Keratinocyte (primary cell): ENCODE results near the gene CRISPLD2. TPM values are rescaled to one million over a fixed set of nuclear protein-coding genes. Genes with fewer than 3 reads are reported as not detected.

Experiments used
- DNase-seq: peaks from one replicate; pipeline ENCODE4 v3.0.0-alpha.2; 2011; ENCODE audit warnings: low read depth, missing footprints, low spot score
- FAIRE-seq: peaks from 2 replicates; lab custom pipeline; 2011; peaks lifted over from hg19 to GRCh38; lab: Jason Lieb, UNC
- H2AFZ ChIP-seq: 2 replicates; pipeline ENCODE4 v1.6.0; 2012; ENCODE audit warnings: low read length, control low read depth, inconsistent platforms; ENCODE audit not compliant: control insufficient read depth
- H3K27ac ChIP-seq: 2 replicates; pipeline ENCODE4 v1.5.1; 2011; ENCODE audit warnings: low read length; ENCODE audit not compliant: control insufficient read depth, insufficient read depth
- H3K27me3 ChIP-seq: 3 replicates; pipeline ENCODE4 v1.6.0; 2011; ENCODE audit warnings: low read length; ENCODE audit not compliant: control insufficient read depth, insufficient read depth; ENCODE audit errors: extremely low read depth
- H3K36me3 ChIP-seq, 2 experiments: 2 replicates in 1 of 2; 3 replicates in 1 of 2; pipeline ENCODE4 v1.5.1; 2011; ENCODE audit warnings: low read length in 2 of 2, mild to moderate bottlenecking in 1 of 2; ENCODE audit not compliant: control insufficient read depth in 2 of 2, insufficient read depth in 2 of 2; ENCODE audit errors: extremely low read depth in 1 of 2
- H3K4me1 ChIP-seq: 3 replicates; pipeline ENCODE4 v1.5.1; 2011; ENCODE audit warnings: low read length; ENCODE audit not compliant: control insufficient read depth, insufficient read depth; ENCODE audit errors: extremely low read depth
- H3K4me2 ChIP-seq: 3 replicates; pipeline ENCODE4 v1.6.0; 2011; ENCODE audit warnings: low read depth, low read length; ENCODE audit not compliant: control insufficient read depth, insufficient read depth; ENCODE audit errors: extremely low read depth
- H3K4me3 ChIP-seq, 3 experiments: fragments of 200-600 bp in 1 of 3; sonication (generic) in 1 of 3; 2 replicates in 2 of 3; 3 replicates in 1 of 3; pipeline ENCODE4 v1.5.1; 2011 to 2016; ENCODE audit warnings: low read length in 3 of 3, mild to moderate bottlenecking in 3 of 3, control low read depth in 2 of 3, inconsistent platforms in 1 of 3, low read depth in 1 of 3, mixed read lengths in 1 of 3, mixed run types in 1 of 3, moderate library complexity in 1 of 3; ENCODE audit not compliant: control insufficient read depth in 2 of 3, insufficient read depth in 2 of 3; ENCODE audit errors: extremely low read depth in 1 of 3
- H3K79me2 ChIP-seq: 2 replicates; pipeline ENCODE4 v1.6.0; 2012; ENCODE audit warnings: low read length; ENCODE audit not compliant: control insufficient read depth, insufficient read depth
- H3K9ac ChIP-seq: 3 replicates; pipeline ENCODE4 v1.6.0; 2011; ENCODE audit warnings: low read length; ENCODE audit not compliant: control insufficient read depth, insufficient read depth; ENCODE audit errors: extremely low read depth
- H3K9me1 ChIP-seq: 3 replicates; pipeline ENCODE4 v1.6.0; 2011; ENCODE audit warnings: low read length; ENCODE audit not compliant: control insufficient read depth, insufficient read depth; ENCODE audit errors: extremely low read depth
- H3K9me3 ChIP-seq: 2 replicates; pipeline ENCODE4 v1.5.1; 2012; ENCODE audit warnings: low read depth, low read length; ENCODE audit not compliant: control insufficient read depth
- H4K20me1 ChIP-seq: 3 replicates; pipeline ENCODE4 v1.6.0; 2011; ENCODE audit warnings: low read length; ENCODE audit not compliant: control insufficient read depth, insufficient read depth; ENCODE audit errors: extremely low read depth
- EZH2 ChIP-seq: IDR thresholded peaks from one replicate; pipeline ENCODE4 v1.6.1; 2012; ENCODE audit warnings: inconsistent platforms, mild to moderate bottlenecking, low read length, moderate library complexity
- dilution Hi-C: fragments of 300-500 bp; cut with MboI; formaldehyde crosslinking; loops from one replicate; pipeline ENCODE4 v1.7.0; 2020; ENCODE audit warnings: low sequenced_read_pairs; ENCODE audit not compliant: extremely low pct_ligation_motif_present
- polyA plus RNA-seq, 5 experiments: library from polyadenylated mRNA; depleted of rRNA in 3 of 5; stranded (reverse) in 3 of 5; stranded (forward) in 1 of 5; unstranded in 1 of 5; fragments of >200 nt; gene quantifications; 1 replicate in 1 of 5; 2 replicates in 3 of 5; 3 replicates in 1 of 5; pipeline versions ENCODE4 v1.2.1 to v1.2.3, GENCODE V29; 2011 to 2012; ENCODE audit warnings: missing spikeins in 2 of 5, low read depth in 1 of 5, low replicate concordance in 1 of 5
- TF ChIP-seq, protein P1 (sequence below), 3 experiments: IDR thresholded peaks in 1 of 3; conservative IDR thresholded peaks in 1 of 3; optimal IDR thresholded peaks in 1 of 3; 2 replicates in 2 of 3; 3 replicates in 1 of 3; pipeline versions ENCODE3 to v1.5.1; 2011; ENCODE audit warnings: low read length in 3 of 3, mild to moderate bottlenecking in 3 of 3, moderate library complexity in 2 of 3, control low read depth in 1 of 3, inconsistent platforms in 1 of 3; ENCODE audit not compliant: insufficient read depth in 2 of 3; ENCODE audit errors: extremely low read depth in 1 of 3

CRISPLD2 gene
- polyA plus RNA-seq, 1 donor (not counting 4 experiments of a cell fraction or from before 2014, with no cell fraction given) = 1.2 TPM

DNA sequence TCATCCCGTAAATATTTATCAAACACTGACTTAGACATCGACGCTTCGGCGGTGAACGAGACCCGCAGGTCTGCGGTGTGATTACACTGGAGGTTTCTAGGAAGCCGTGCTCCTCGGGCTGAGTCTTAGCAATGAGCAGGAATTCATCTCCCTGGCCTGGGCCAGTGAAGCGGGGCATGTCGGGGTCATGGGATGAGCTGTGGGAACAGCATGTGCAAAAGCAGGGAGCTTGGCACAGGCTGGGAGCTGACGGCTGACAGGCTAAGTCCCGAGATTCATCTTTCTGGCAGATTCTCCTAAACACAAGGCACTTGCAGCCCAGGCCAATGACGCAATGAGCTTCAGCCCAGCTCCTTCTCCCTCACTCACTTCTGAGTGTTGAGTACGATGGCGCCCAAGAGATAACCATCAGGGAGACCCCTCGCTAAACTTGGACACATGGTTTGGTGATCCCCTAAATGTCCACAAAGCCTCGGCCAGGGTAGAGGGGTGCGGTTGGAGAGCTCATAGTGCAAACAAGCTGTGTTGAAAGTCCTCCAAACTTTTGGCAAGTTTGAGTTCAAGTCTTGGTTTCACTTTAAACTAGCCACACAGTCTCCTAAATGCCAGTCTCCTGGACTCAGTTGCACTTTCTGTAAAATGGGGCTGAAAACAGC, 12.8 kb downstream of the CRISPLD2 start:
- H3K79me2 ChIP-seq = no peaks in the 10 kb centered on the region
- H3K36me3 ChIP-seq = no peaks in the 10 kb centered on the region
- no peaks in the 10 kb centered on the region for H3K9me1 ChIP-seq
- H3K27me3 ChIP-seq = peaks cover 4% of the 10 kb centered on the region
- no peak overlapping the region for H3K27ac ChIP-seq
- TF ChIP-seq, protein P1, sequence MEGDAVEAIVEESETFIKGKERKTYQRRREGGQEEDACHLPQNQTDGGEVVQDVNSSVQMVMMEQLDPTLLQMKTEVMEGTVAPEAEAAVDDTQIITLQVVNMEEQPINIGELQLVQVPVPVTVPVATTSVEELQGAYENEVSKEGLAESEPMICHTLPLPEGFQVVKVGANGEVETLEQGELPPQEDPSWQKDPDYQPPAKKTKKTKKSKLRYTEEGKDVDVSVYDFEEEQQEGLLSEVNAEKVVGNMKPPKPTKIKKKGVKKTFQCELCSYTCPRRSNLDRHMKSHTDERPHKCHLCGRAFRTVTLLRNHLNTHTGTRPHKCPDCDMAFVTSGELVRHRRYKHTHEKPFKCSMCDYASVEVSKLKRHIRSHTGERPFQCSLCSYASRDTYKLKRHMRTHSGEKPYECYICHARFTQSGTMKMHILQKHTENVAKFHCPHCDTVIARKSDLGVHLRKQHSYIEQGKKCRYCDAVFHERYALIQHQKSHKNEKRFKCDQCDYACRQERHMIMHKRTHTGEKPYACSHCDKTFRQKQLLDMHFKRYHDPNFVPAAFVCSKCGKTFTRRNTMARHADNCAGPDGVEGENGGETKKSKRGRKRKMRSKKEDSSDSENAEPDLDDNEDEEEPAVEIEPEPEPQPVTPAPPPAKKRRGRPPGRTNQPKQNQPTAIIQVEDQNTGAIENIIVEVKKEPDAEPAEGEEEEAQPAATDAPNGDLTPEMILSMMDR (optimal IDR thresholded peaks at IDR 0.05 in 1 of 3, IDR thresholded peaks at IDR 0.05 in 1 of 3, conservative IDR thresholded peaks at IDR 0.05 in 1 of 3; ENCODE audit: extremely low read depth in 1 of 3, insufficient read depth in 2 of 3, low read length in 3 of 3) = no peak
- no peak for TF ChIP-seq EZH2
- H2AFZ ChIP-seq = no peak overlapping the region
- H3K4me1 ChIP-seq = peaks cover 13% of the 10 kb centered on the region
- DNase-seq (no peak), FAIRE-seq (no peak)
- no peak overlapping the region for H3K4me3 ChIP-seq
- no peak overlapping the region for H3K9ac ChIP-seq
- no peaks in the 10 kb centered on the region for H3K9me3 ChIP-seq
- dilution Hi-C loops = no loop called here
- H3K4me2 ChIP-seq = no peak overlapping the region
- peaks cover under 1% of the 10 kb centered on the region for H4K20me1 ChIP-seq

DNA sequence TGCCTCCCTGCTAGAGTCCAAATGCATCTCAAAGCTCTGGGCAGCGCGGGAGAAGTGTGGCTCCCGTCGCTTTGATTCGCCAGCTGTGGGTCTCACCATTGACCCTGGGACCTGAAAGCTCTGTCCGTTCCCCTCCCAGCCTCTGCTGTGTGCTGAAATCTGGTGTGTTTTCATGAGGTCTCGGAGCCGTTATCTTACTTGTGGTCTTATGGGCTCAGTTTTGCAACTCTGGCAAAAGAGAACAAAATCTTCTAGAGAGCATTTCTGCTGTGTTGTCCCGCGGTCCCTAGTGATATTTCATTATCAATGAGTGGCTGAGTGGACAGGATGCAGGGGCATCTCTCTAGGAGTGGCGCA, 13.3 kb downstream of the CRISPLD2 start:
- no peaks in the 10 kb centered on the region for H3K9me3 ChIP-seq
- TF ChIP-seq EZH2 = no peak
- TF ChIP-seq, protein P1 (optimal IDR thresholded peaks at IDR 0.05 in 1 of 3, IDR thresholded peaks at IDR 0.05 in 1 of 3, conservative IDR thresholded peaks at IDR 0.05 in 1 of 3; ENCODE audit: extremely low read depth in 1 of 3, insufficient read depth in 2 of 3, low read length in 3 of 3) = no peak
- H3K9me1 ChIP-seq = no peaks in the 10 kb centered on the region
- no peak overlapping the region for H3K27ac ChIP-seq
- no peak overlapping the region for H3K9ac ChIP-seq
- dilution Hi-C loops = no loop called here
- no peak overlapping the region for H3K4me3 ChIP-seq
- no peaks in the 10 kb centered on the region for H3K36me3 ChIP-seq
- H3K4me1 ChIP-seq = peaks cover 18% of the 10 kb centered on the region
- no peak overlapping the region for H2AFZ ChIP-seq
- H3K79me2 ChIP-seq = no peaks in the 10 kb centered on the region
- peaks cover 4% of the 10 kb centered on the region for H3K27me3 ChIP-seq
- H3K4me2 ChIP-seq = no peak overlapping the region
- H4K20me1 ChIP-seq = peaks cover 4% of the 10 kb centered on the region
- DNase-seq = no peak
- no peak for FAIRE-seq
